ENCODE results near the gene RNF14. TPM values are rescaled to one million over a fixed set of nuclear protein-coding genes. Genes with fewer than 3 reads are reported as not detected.
"Not testable (repeated sequence)": the region's sequence is repeated elsewhere in the genome, so short reads cannot be mapped to it uniquely, and the experiment has no call there.

RNF14 gene
- polyA plus RNA-seq, 3 donors, result 54.8 to 65.4 (median 55.5) TPM

GRCh38 chr5:142012186-142012785, 43.4 kb downstream of the RNF14 start:
- peak; percentile 20 for DNase-seq

DNA sequence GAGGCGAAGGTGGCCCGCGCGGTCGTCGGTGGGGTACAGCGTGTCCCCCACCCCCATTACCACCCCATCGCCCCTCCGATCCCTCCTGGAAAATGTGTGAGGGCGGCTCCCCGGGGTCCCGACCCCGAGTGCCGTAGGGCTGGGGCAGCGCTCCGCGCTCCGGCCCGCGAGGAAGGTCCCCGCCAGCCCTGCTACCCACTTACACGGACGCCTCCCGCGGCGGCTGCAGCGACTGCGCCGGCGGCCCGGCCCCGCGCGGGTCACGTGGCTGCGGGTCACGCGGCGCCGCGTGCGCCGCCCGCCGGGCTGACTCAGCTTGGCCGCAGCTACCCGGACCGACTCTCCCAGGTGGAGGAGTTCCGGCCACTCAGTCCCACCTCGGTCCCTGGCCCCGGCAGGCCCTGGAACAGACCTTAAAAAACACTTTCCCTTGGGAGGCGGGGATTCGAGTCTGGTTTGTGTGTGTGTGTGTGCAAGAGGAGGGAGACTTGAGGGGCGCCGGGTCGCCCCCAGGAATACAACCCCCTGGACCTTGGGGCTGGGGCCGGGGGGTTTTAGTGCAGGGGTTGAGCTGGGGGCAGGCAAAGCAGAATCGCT, 44.0 kb downstream of the RNF14 start, which contains the start of gene GNPDA1:
TSS of gene GNPDA1 (minus strand) at position 236 of the 597 bp plus-strand sequence. CDS start 992 bp downstream, outside the sequence.
- peak; percentile 71 for DNase-seq

DNA sequence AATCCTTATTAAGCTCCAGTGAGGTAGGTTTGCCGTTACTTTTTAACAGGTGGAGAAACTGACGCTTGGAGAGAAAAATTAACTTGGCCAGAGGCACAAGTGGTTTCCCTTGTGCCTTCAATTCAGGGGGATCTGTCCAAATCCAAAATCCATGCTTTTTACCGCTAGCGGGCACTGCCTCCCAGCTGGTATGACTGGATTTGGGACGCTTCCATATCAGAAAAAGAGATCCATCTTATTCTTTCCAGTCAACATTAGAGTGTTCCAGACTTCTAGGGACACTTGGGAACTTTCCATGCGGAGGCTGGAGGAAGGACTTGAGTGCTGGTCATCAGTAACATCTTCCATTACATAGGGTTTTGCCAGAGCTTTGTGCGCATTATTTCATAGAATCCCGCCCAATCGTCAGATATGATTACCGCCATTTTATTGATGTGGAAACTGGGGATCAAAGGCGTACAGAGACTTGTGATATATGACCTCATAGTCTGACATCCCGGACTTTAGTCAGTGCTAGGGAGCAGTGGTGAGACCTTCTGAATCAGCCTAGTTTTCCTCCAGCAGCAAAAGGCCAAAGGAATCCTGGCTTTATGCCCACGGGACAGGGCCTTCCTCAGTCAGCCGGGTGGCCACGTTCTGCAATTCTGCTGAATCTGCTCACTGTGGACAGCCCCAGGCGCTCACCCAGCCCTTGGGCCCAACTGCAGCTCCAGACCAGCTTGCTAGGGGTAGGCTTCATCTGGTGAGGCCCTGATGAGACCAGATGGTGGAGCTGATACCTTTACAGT, 45.0 kb downstream of the RNF14 start:
- no peak for DNase-seq

DNA sequence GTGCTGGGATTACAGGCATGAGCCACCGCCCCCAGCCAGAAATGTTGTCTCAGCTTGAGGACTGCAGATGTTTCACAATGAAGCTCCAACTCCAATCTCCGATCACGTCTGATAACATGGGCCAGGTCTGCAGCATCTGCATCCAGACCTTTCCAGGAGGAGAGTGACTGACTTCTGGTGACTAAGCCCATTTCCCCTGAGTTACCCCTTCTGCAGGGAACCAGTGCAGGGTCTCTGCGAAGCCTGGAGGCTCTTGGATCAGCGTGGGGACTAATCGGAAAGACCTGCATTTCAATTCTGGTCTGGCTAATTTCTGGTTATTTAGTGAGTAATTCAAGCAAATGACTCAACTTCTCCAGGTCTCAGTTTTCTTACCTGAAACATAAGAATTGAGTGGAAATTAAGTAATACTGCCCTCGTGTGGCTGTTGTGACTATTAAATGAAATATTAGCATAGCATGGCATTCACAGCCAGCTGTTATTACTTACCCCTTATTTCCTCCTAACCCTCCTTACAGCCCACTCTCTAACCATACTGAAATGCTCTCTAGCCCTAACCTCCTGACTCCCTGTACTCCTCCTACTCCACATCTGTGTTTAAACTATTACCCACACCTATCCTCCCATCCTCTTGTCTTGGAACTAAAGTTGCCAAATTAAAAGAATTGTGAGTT, 46.1 kb downstream of the RNF14 start:
- DNase-seq, result peak; percentile 46

DNA sequence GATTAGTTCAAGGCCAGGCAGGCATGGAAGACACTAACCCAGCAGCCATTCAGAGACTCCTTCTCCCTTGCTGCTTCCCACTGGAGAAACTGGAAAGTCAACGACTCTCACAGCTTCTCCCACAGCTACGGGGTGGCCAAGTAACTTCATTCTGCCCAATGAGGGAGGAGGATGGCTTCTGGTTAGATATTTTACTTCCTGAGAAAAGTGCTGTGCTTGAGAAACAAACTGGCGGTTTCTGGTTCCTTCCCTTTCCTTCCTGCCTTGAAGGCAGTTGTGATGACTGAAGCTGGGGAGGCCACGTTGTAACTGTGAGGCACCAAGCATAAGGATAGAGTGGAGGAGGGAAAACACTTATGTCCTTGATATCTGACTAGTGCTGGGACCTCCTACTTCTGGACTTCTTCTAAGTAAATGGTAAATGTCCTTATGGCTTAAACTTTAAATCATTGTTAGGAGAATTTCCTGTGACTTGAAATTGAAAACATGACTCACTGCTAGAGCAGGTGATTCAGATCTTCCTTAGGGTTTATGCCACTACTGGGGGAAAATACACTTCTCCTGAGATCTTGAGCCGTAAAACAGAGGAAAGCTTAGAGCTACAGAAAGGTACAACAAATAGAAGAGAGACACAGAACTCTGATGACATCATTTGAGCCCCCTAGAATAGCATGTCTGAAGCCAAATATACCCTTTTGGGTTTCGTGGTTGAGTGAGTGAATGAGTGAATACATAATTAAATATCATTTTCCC, 47.1 kb downstream of the RNF14 start:
- no peak for DNase-seq

DNA sequence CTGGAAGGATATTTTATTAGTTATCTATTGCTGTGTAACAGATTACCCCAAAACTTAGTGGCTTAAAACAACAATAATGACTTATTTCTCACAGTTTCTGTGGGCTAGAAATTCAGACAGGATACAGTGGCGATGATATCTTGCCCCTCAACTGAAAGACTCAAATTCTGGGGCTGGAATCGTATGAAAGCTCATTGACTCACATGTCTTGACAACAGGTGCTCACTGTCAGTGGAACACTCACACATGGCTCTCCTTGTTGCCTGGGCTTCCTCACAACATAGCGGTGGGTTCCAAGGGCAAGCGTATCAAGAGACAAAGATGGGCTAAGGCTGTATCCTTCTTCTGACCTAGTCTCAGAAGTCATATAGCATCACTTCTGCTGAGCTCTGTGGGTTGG, 47.7 kb downstream of the RNF14 start:
- DNase-seq, result no peak

- DNase-seq, result no peak
Measured at GRCh38 chr5:142017832-142018427, 49.0 kb downstream of the RNF14 start.

DNA sequence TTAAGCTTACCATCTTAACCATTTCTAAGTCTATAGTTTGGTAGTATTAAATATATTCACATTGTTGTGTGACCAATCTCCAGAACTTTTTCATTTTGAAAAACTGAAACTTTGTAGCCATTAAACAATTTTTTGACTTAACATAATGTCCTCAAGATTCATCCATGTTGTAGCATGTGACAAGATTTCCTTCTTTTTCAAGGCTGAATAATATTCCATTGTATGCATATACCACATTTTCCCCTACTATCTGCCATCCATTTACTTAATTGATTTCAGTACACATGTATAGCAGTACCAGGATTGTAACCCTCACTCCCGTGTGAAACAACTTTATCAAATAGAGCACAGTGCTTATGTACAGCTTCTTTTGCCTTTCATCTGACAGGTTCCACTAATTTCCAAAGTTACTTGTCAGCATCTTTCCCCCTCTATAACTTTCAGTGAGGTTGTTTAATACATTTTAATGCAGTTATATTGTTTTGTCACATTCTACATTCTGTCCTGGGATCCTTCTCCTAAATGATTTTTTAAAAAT, 51.3 kb downstream of the RNF14 start:
- no peak for DNase-seq

GRCh38 chr5:142023836-142024235, 54.9 kb downstream of the RNF14 start:
- no peak for DNase-seq

DNA sequence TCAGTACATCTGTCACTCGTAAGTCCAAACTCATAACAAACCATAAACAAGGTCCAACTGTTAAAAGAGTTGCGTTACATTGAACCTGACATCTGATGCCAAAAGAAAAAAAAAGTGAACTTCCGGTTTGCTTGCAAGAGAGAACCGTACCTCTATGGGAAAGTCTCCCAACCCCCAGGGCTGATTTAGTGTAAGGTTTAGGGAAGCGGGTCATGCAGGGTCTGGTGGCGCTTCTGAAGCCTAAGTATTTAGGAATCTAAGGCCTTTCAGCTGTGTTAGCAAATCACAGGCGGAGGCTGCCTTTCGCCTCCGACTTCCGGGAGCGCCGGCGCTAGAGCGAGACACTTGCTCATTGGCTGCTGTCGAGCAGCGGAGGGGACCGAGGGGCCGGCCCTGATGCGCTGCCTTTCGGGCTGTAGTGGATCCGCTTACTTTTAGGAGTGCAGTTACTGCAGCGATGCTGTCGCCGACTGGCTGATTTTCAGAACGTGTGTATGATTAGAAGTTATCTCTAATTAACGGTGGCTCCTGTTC, 55.9 kb downstream of the RNF14 start:
- DNase-seq, result peak; percentile 87

DNA sequence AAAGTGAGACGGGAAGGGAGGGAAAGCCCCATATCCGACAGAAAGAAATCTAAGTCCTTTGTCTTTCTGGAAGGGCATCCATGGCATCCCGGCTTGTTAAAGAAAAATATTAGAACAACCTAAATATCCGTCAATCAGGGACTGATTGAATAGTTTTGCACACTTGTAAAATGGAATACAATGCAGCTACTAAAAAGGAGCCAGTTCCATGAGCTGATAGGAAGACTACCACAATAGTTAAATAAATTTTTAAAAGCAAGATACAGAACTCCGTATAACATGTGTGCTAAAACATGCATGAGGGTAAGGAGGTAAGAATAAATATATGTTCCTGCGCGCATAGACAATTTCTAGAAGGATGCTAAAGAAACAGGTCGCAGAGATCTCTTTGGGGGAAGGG, 56.7 kb downstream of the RNF14 start:
- DNase-seq, result no peak

GRCh38 chr5:142032150-142032549, 63.2 kb downstream of the RNF14 start:
- DNase-seq, result no peak

- no peak for DNase-seq
Measured at GRCh38 chr5:142032747-142033631, 64.1 kb downstream of the RNF14 start.

DNA sequence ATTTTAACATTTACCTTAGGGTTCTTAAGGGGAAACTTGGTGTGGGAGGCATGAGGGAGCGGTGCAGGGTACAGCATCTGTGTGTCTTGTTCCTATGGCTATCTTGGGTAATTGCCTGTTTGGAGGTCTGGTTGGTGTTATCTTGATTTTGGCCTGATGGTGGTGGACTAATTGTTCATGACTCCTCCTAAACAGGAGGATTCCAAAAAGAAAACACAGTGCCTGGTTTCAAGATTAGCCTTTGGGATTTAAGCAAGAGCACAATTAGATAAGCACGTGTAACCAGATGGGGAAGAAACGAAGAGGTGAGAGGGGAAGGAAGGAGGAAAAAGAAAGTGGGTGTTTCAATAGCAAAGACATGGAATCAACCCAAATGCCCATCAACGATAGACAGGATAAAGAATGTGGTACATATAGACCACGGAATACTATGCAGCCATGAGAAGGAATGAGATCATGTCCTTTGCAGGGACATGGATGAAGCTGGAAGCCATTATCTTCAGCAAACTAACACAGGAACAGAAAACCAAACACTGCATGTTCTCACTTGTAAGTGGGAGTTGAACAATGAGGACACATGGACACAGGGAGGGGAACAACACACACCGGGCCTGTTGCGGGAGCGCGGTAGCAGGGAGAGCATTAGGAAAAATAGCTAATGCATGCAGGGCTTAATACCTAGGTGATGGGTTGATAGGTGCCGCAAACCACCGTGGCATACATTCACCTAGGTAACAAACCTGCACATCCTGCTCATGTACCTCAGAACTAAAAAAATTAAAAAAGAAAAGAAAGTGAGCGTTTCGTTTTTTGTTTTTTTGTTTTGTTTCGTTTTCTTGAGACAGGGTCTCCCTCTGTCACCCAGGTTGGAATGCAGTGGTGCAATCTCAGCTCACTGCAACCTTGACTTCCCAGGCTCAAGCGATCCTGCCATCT, 65.0 kb downstream of the RNF14 start:
- not testable (repeated sequence) for DNase-seq

DNA sequence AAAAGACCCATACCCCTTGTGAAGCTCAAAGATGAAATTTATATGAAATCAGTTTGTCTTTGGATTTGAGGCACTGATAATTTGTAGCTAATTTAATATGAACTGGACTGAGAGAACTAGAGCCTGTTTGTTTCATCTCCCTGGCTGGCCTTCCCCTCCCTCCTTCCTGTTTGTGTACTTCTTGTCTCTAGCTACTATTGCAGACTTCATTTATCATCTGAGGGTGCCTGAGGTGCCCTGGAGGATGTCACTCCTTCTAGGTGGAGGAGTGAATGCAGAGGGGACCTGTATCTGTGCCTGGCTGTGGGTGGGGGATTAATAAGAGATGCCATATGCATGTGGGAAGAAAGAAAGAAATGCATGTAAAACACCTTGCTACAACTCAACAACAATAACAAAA, 66.1 kb downstream of the RNF14 start:
- no peak for DNase-seq

- DNase-seq, result no peak
Measured at GRCh38 chr5:142036918-142037317, 68.0 kb downstream of the RNF14 start.

GRCh38 chr5:142037599-142037998, 68.7 kb downstream of the RNF14 start:
- not testable (repeated sequence) for DNase-seq

DNA sequence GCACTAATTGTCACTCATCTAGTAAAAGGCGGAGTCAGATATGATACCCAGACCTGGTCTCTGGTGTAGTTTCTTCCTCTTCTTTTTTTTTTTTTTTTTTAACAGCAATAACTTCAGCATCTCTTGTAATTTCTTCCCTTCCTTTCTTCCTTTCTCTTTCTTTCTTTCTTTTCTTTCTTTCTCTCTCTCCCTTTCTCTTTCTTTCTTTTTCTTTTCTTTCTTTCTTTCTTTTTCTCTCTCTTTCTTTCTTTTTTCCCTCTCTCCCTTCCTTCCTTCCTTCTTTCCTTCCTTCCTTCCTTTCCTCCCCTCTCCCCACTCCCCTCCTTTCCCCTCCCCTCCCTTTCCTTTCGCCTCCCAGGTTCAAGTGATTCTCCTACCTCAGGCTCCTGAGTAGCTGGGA, 69.8 kb downstream of the RNF14 start:
- DNase-seq, result no peak
